Heart right ventricle (tissue), 12 donors: ENCODE measurements around the gene MLX. TPM values are rescaled to one million over a fixed set of nuclear protein-coding genes. Genes with fewer than 3 reads are reported as not detected.

ENCODE experiments used
- polyA plus RNA-seq, 2 donors: library from polyadenylated mRNA; stranded (reverse); fragments of 200-250 nt; gene quantifications; one replicate each; pipeline ENCODE4 v1.2.3, GENCODE V29; 2013
- total RNA-seq, 10 donors: library from RNA; stranded (reverse); fragmentation: NEBNext Ultra II Directional in 3 of 10; extraction: Animal tissue kit (Norgen Biotek cat#: 25700) in 3 of 10; gene quantifications; one replicate each; pipeline versions ENCODE4 v1.2.1 to v1.2.4, GENCODE V29; 2021 to 2023
- donor health status: ischemic (EF 13 %, LVEDD 7.1; RV severe dilation, severe dysfunction).
- donor health status: healthy with polysubstance abuse.
- donor health status: DM: no; HTN: yes; CAD: no.
- donor health status: DM: no; HTN: no; CAD: no.
- donor health status: ischemic (EF 25% LVEDD 6.9; RV normal size, moderate dysfunction).
- donor health status: ischemic (EF 25% LVEDD 5.7; RV mildly dilated, moderate dysfunction).
- donor health status: healthy.
- donor health status: nonischemic (EF 11% LVEDD 7.7; RV severe dilation, severe dysfunction).
- donor health status: DM: yes; HTN: yes; CAD: no.
- donor health status: PGD.
- donor health status: ischemic (EF 29% LVEDD 5.4; RV normal size, mild dysfunction).
- donor health status: nonischemic (EF 23%, LVEDD 6.1; RV moderate dilation, normal function).

MLX gene
- total and polyA plus RNA-seq, 12 donors = 45.7 to 87.2 (median 56.9) TPM

Other genes with a start within 250 kb of the MLX start
- 100 to 1,000 TPM in 8 of 10 donors, 10 to 100 TPM in 2; 87.2 to 398 (median 115) TPM for gene STAT3, start 178.7 kb upstream of the MLX start, total RNA-seq
- 10 to 100 TPM; 33.9 to 61.7 TPM for gene STAT3, start 178.7 kb upstream of the MLX start, polyA plus RNA-seq
- gene CAVIN1, start 143.8 kb upstream of the MLX start, total RNA-seq = 100 to 1,000 TPM; 176 to 300 (median 241) TPM
- gene CAVIN1, start 143.8 kb upstream of the MLX start, polyA plus RNA-seq = 100 to 1,000 TPM; 131 to 198 TPM
- 10 to 100 TPM; 28.1 to 48.5 (median 32.6) TPM for gene ATP6V0A1, start 108.2 kb upstream of the MLX start, total RNA-seq
- gene ATP6V0A1, start 108.2 kb upstream of the MLX start, polyA plus RNA-seq = 10 to 100 TPM; 35.2 to 35.6 TPM
- 10 to 100 TPM in 5 of 10 donors, 1 to 10 TPM in 5; 6.8 to 16.0 (median 9.8) TPM for gene NAGLU, start 30.9 kb upstream of the MLX start, total RNA-seq
- gene NAGLU, start 30.9 kb upstream of the MLX start, polyA plus RNA-seq = 10 to 100 TPM; 17.0 to 18.3 TPM
- 1 to 10 TPM in 2 of 10 donors, under 1 TPM in 8; 0.50 to 2.3 (median 0.78) TPM for gene HSD17B1, start 14.2 kb upstream of the MLX start, total RNA-seq
- 1 to 10 TPM; 2.2 to 2.6 TPM for gene HSD17B1, start 14.2 kb upstream of the MLX start, polyA plus RNA-seq
- gene COASY, start 5.0 kb upstream of the MLX start, total RNA-seq = 10 to 100 TPM; 29.7 to 56.9 (median 32.9) TPM
- 10 to 100 TPM; 46.8 to 50.8 TPM for gene COASY, start 5.0 kb upstream of the MLX start, polyA plus RNA-seq
- 1 to 10 TPM; 1.1 to 3.1 (median 1.6) TPM for gene PSMC3IP, start 10.6 kb downstream of the MLX start, total RNA-seq
- gene PSMC3IP, start 10.6 kb downstream of the MLX start, polyA plus RNA-seq = 1 to 10 TPM; 2.9 TPM
- gene RETREG3, start 42.3 kb downstream of the MLX start, total RNA-seq = 10 to 100 TPM; 18.5 to 29.9 (median 25.2) TPM
- 10 to 100 TPM in 1 of 2 donors, 1 to 10 TPM in 1; 9.8 to 16.1 TPM for gene RETREG3, start 42.3 kb downstream of the MLX start, polyA plus RNA-seq
- gene TUBG1, start 42.6 kb downstream of the MLX start, total RNA-seq = 10 to 100 TPM; 28.2 to 59.8 (median 43.7) TPM
- gene TUBG1, start 42.6 kb downstream of the MLX start, polyA plus RNA-seq = 100 to 1,000 TPM in 1 of 2 donors, 10 to 100 TPM in 1; 33.9 to 107 TPM
- 10 to 100 TPM; 10.6 to 20.4 (median 14.7) TPM for gene TUBG2, start 92.2 kb downstream of the MLX start, total RNA-seq
- 10 to 100 TPM in 1 of 2 donors, 1 to 10 TPM in 1; 9.8 to 21.3 TPM for gene TUBG2, start 92.2 kb downstream of the MLX start, polyA plus RNA-seq
- gene PLEKHH3, start 109.9 kb downstream of the MLX start, total RNA-seq = 10 to 100 TPM; 12.8 to 34.8 (median 22.0) TPM
- 10 to 100 TPM; 23.6 to 42.1 TPM for gene PLEKHH3, start 109.9 kb downstream of the MLX start, polyA plus RNA-seq
- 1 to 10 TPM; 1.0 to 4.8 (median 1.7) TPM for gene CCR10, start 114.7 kb downstream of the MLX start, total RNA-seq
- 1 to 10 TPM; 1.5 to 3.8 TPM for gene CCR10, start 114.7 kb downstream of the MLX start, polyA plus RNA-seq
- gene CNTNAP1, start 115.4 kb downstream of the MLX start, total RNA-seq = 10 to 100 TPM in 2 of 10 donors, 1 to 10 TPM in 8; 2.2 to 28.3 (median 3.5) TPM
- gene CNTNAP1, start 115.4 kb downstream of the MLX start, polyA plus RNA-seq = 1 to 10 TPM; 2.3 to 9.6 TPM
- gene EZH1, start 177.9 kb downstream of the MLX start, total RNA-seq = 10 to 100 TPM; 31.7 to 50.5 (median 46.3) TPM
- gene EZH1, start 177.9 kb downstream of the MLX start, polyA plus RNA-seq = 10 to 100 TPM; 16.0 to 33.8 TPM
- gene RAMP2, start 194.1 kb downstream of the MLX start, total RNA-seq = 10 to 100 TPM; 32.1 to 54.8 (median 38.2) TPM
- gene RAMP2, start 194.1 kb downstream of the MLX start, polyA plus RNA-seq = 100 to 1,000 TPM in 1 of 2 donors, 10 to 100 TPM in 1; 46.4 to 105 TPM
- gene VPS25, start 206.3 kb downstream of the MLX start, total RNA-seq = 10 to 100 TPM; 33.3 to 47.4 (median 37.3) TPM
- 10 to 100 TPM; 28.0 to 80.9 TPM for gene VPS25, start 206.3 kb downstream of the MLX start, polyA plus RNA-seq
- gene WNK4, start 213.5 kb downstream of the MLX start, total RNA-seq = under 1 TPM in 1 of 10 donors, not detected in 9; 0.14 TPM
- gene WNK4, start 213.5 kb downstream of the MLX start, polyA plus RNA-seq = under 1 TPM; 0.03 to 0.07 TPM
- gene COA3, start 231.6 kb downstream of the MLX start, total RNA-seq = 10 to 100 TPM; 56.1 to 85.7 (median 72.1) TPM
- gene COA3, start 231.6 kb downstream of the MLX start, polyA plus RNA-seq = 100 to 1,000 TPM in 1 of 2 donors, 10 to 100 TPM in 1; 91.2 to 142 TPM
- under 1 TPM in 3 of 10 donors, not detected in 7; 0.11 to 0.42 (median 0.39) TPM for gene CNTD1, start 231.8 kb downstream of the MLX start, total RNA-seq
- under 1 TPM; 0.20 to 0.29 TPM for gene CNTD1, start 231.8 kb downstream of the MLX start, polyA plus RNA-seq